ENCODE data around the gene AOPEP.

GRCh38 chr9:95078511-95078910 lies 352.0 kb downstream of the AOPEP start:
- TF ChIP-seq CTCF (IDR thresholded peaks at IDR 0.05) (no peak), EP300 (IDR thresholded peaks at IDR 0.05) (no peak), POLR2AphosphoS5 (IDR thresholded peaks at IDR 0.05) (no peak), POLR2A (IDR thresholded peaks at IDR 0.05) (no peak)

All from gastroesophageal sphincter (tissue), 3 donors.